Stimulated activated CD8-positive, alpha-beta memory T cell treated with anti-CD3 and anti-CD28 coated beads, Interleukin-15, amount 100 ng/mL, for 24 hours (primary cell): Measurements from ENCODE around the gene NLRC3.

Experiments used
- DNase-seq: peaks from one replicate; pipeline ENCODE4 v3.0.0-alpha.2; 2020; ENCODE audit warnings: low read depth

NLRC3 gene

DNA sequence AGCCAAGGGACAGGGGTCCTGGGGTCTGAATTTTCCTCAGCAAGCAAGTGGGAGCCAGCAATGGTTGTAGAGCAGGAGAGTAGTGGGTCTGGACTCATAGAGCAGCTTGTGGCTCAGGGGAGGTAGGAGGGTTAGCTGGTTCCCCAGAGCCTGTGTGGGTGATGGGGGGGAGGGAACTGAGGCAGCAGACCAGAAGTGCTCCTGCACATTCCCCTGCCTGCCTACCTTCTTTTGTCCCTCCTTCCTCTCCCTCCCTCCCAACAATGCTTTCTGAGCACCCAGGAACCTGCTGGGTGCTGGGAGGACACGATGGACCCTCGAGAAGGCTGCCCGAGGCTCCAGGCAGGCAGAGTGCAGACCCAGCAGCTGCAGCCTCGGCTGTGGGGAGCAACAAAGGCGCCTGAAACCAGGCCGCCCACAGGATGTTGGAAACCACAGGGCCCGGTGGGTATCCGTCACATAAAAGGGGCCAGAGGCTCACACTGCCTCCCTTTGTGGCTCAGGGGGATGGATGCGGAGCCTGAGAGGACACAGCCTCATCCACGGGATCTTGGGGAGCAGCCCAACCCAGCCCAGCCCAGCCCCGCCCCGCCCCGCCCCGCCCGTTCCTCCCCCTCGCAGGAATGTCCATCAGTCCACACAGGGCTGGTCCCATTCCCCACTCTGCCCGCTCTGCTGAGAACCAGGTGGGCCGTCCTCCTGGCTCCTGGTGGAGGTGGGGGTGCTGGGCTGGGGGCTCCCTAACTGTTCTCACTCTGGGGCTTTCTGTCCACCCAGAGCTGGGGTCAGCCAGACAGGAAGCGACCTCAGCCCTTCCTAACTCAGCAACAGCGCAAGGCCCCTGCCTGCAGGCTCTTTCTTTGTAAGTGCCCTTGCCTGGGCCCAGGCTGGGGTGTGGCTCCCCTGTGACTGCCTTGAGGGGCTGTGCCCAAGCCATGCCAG is 1.7 kb upstream of the NLRC3 start:
- DNase-seq, result no peak

DNA sequence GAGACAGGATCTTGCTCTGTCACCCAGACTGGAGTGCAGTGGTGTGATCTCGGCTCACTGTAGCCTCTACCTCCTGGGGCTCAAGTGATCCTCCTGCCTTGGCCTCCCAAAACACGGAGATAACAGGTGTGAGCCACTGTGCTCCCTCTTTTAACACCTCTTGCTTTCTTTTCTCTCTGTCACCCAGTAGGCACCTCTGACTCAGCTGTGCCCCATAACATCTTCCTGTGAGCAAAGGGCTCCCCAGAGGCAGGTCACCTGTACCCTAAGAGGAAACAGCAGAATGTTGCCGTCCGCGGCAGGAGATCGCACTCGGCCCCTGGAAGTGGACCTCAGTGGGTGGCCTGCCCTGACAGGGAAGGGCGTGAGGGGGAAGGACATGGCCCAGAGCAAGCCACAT is 918 bp upstream of the NLRC3 start:
- DNase-seq, result no peak

DNA sequence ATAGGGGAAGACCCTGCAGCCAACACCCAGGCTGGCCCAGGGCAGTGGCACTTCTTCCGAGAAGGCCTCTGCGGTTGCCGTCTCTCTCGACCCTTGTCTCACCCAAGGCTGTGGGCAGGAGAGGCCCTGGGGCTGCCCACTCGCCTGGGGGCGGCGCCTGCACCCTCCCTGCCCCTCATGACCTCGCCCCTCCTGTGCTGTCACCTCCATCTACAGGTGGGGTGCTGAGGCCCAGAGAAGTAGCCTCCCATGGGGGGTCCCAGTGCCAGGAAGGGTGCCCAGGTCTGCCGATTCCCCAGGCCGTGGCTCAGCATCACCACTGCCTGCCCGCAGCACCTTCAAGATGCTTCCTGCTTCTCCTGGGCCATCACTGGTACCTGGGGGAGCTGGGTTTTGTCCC is 992 bp downstream of the NLRC3 start:
- DNase-seq, result no peak

DNA sequence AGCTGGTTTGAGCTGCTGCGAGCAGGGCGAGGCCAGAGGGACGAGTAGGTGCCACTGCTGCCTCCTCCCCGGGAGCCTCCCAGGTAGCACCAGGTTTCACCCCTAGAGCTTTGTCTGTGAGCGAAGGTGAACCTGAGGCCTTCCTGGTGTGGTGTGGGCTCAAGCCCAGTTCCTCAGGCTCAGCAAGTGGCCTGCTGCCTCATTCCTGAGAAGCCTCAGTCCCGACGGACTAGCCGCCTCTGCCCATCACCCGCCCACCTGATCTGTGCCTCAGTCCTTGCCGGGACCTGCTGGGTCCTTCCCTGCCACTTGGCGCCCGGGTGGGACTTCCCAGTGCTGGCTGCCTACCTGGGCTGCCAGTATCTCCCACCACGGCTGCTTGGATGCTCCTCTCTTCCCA is 1.7 kb downstream of the NLRC3 start:
- no peak for DNase-seq

DNA sequence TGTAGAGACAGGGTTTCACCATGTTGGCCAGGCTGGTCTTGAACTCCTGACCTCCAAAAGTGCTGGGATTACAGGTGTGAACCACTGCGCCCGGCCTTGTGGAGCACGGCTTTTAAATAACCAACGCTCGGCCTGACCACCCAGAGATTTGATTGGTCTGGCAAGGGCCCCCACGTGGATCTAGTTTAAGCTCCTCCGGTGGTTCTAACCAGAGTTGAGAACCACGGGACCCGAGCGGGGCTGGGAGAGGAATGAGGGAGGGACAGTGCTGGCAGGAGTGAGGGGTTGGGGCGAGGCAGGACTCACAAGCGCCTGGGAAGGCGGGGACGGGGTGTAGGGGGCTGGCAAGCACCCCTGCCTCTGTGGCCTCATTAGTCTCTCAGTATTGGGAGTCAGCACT is 3.0 kb downstream of the NLRC3 start:
- no peak for DNase-seq

DNA sequence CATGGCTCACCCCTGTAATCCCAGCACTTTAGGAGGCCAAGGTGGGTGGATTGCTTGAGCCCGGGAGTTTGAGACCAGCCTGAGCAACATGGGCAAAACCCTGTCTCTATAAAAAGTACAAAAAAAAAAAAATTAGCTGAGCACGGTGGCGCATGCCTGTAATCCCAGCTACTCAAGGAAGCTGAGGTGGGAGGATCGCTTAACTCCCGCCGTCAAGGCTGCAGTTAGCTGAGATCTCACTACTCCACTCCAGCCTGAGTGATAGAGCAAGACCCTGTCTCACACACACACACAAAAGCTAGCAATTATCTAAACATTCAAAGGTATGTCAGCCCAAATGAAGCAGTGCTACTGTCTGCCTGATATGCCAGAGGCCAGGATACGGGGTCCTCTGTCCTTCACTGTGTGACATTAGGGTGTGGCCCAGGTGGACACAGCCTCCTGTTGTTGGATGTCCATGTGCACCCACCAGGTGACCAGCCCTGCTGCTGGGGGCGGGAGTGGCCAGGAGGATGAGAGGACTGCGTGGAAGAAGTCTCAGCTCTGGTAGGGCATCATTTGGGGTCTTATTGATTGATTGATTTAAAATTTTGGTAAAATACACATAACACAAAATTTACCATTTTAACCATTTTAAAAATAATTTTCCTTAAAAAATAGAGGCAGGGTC is 3.9 kb downstream of the NLRC3 start:
- no peak for DNase-seq

DNA sequence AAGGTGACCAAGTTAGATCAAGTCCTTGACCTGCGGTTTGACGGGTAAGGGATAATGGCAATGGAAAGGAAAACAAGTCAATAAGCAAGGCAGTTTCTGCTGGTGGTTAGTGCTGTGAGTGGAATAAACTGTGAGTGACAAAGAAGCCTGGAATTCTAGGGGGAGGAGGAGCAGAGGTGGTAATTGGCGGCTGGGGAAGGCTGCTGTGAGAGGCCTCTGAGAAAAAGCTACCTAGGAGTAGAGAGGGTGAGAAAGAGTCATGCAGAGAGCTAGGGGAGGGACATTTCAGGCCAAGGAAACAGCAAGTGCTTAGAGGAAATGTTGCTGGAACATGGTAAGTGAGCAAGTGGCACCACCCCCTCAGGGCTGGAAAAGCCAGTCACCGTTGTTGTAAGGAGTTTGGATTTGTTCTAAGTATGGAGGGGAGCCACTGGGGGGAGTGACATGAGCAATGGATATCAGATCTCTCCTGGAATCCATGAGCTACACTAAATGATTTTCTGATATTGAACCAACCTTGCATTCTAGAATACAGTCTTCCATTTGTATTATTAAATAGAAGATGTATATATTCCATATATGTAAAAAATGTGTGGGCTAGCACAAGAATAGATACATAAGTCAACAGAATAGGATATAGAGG is 6.7 kb downstream of the NLRC3 start:
- DNase-seq, result no peak

DNA sequence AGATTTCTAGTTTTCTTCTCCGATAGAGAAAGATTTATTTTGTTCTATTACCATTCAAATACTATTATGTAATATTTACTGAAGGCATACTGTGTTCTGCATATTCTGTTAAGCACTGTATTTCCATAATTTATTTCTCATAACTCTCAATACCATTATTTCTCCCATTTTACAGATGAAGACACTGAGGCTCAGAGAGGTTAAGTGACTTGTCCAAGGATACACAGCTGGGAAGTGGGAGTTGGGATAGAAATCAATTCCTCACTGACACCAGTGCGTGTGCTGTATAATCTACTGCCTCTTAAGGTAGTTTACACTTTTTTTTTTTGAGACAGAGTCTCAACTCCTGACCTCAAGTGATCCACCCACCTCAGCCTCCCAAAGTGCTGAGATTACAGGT is 7.4 kb downstream of the NLRC3 start:
- DNase-seq, result no peak

DNA sequence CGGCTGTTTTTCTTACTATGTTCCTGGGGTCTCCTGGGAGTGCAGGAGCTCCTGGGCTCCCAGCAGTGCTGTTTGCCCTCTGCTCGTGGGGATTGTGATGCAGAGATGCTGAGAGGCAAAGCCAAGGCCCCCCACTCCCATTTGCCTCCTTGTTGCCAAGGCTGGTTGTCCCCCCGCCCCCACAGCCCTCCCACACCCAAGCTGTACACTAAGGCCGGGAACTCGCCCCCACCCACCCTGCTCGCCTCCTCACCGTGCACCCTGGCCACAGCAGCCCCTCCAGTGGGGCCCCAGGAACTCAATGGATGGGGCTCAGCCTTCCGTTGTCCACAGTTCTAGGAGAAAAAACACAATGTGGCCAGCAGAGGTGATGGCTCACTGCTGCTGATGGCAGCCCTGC is 10.2 kb downstream of the NLRC3 start:
- DNase-seq, result no peak

DNA sequence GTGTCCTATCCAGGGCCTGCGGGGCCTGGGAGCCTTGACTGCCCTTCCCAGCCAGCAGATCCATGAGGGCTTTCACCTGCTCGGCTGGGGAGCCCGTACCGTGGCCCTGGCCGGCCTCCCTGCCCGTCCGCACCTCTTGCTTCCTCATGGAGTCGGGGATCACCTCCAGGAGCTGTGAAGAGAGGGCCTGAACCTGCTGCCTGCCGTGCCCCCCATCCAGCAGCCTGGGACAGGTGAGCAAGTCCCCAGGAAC is 12.4 kb downstream of the NLRC3 start:
- DNase-seq, result no peak

DNA sequence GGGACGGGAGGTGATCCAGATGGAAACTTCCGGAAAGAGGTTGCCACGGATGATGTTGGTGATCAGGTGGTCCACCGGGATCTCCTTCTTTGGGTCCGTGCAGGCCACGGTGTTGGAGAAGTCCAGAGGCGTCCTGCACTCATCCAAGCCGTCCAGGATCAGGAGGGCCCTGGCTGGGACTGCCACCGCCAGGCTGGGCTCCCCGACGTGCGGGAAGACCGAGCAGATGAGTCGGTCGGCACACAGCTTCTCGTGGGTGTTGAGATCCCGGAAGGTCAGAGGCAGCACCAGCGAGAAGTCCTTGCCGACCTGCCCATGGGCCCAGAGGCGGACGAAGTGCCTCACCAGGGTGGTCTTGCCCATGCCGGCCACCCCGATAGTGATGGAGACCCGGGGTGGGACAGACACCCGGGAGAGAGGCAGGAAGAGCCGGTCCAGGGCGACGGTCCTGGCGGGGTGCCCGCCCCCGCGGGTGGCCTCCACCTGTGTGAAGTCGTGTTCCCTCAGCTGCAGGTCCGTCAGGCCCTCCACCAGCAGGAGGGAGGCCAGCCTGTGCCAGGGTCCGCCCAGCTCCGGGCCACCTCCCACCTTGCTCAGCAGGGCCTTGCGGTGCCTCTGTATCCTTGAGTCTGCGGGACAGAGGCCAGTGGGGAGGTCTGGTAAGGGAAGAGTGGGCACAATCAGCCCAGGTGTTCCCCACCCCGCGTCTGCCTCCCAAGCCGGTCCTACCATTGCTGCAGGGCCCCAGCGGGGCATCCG is 12.9 kb downstream of the NLRC3 start:
- DNase-seq, result no peak

DNA sequence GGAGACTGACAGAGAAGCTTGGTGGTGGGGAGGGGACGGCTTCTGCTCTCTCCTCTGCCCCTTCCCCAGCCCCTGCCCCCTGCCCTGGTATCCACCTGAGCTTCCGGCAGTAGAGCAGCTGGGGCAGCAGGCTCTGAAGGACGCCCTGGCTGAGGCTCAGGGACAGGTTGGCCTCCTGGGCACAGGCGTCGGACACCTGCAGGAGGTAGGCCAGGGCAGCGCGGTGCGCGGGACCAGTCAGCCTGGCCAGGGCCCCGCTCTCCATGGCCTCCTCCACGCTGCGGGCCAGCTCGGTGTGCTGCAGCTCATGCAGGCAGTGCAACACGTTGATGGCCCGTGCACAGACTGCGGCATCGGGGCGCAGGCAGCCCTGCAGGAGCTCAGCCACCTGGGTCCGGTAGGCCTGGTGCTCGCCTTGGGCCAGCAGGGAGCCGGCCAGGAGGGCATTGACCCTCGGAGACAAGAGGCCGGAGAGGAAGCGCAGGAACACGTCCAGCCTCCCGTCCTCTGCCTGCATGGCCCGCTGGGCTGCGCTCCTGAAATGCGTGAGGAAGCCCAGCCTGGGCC is 14.2 kb downstream of the NLRC3 start:
- DNase-seq, result no peak

DNA sequence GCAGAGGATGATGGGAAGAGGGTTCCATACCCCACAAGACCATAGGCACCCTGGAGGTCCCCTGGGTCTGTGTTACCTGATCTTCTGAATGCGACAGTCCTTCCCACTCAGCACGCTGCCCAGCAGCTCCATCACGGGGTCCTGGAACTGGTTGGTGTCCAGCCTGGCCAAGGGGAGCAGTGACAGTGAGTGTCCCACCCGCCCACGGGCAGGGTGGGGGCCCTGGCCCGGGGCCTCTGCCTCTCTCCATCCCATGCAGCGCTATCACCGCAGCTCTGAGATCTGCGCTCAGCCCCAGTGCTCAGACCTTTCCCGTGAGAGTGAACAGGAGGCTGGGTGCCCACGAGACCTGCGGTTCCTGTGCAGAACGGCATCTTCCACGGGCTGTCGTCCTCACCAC is 15.6 kb downstream of the NLRC3 start:
- DNase-seq, result no peak

DNA sequence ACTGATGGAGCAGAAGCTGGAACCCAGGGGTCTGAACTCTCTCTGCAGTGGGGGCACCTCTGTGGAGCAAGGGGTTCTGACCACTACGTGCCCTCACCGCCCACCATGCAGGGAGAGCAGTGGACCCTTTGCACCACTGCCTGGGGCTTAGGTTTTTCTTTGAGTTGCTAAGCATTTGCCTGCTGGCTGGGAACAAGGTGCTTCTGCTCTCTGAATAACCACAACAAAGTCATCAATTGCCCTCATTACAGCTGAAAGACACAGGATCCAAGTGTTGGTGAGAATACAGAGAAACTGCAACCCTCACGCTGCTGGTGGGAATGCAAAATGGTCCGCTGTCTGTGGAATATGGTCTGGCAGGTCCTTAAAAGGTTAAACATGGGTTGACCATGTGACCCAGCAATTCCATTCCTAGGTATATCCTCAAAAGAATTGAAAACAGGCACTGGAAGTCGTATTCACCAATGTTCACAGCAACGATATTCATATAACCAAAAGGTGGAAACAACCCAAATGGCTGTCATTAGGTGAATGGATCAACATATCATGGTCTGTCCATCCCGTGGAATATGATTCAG is 22.8 kb downstream of the NLRC3 start:
- DNase-seq, result no peak

DNA sequence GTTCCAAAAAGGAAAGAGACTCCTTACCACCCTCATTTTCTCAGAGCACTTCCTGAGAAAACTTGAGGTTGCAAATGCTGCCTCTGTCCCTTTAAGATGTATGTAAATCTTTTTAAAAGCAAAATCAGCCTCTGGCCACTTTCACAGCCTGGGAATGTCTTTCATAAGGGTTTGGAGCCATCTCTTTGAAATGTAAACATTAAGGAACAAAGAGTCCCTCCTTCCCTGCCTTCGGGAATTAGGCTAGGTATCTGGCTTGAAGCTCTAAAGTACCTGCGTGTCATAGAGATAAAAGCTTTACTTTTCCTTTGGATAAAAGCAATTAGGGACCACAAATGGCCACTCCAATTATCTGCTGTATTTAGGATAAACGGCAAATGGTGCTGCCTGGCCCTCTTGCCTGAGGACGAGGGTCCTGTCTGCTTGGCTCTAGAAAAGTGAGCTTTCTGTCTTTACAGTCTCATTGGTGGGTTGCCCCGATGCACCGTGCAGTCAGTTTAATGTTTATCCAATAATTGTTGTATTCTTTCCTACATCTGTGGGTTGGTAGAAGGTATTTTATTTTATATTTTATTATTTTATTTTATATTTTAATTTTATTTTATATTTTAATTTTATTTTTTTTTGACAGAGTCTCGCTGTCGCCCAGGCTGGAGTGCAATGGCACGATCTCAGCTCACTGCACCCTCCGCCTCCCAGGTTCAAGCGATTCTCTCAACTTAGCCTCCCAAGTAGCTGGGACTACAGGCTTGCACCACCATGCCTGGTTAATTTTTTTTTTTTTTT is 23.9 kb downstream of the NLRC3 start:
- DNase-seq, result no peak

DNA sequence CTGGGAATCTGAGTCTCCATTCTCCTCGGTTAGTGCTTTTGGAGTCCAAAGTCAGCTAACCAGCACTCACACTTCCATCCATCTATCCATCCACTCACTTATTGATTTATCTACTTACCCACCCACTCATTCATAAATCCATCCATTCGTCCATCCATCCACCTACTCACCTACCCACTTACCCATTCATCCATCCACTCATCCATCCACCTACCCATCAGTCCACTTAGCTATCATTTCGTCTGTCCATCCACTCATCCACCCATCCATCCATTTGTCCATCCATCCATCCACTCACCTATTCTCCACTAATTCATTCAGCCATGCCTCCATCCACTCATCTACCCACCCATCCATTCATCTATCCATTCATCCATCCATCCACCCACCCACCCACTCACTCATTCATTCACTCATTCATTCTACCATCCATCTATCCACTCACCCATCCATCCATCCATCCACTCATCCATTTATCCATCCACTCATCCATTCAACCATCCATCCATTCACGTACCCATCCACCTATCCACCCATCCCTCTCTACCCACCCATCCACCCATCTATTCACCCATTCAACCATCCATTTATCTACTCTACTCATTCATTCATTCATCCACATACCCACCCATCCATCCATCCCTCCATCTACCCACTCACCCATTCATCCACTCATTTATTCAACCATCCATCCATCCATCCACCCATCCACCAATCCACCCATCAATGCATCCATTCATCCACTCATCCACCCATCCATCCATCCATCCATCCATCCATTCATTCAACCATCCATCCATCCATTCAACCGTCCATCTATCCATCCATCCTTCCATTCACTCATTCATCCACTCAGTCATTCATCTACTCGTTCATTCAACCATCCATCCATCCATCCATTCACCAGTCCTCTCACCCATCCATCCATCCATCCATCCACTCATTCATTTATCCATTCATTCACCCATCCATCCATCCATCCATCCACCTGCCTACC is 26.1 kb downstream of the NLRC3 start:
- DNase-seq, result no peak

DNA sequence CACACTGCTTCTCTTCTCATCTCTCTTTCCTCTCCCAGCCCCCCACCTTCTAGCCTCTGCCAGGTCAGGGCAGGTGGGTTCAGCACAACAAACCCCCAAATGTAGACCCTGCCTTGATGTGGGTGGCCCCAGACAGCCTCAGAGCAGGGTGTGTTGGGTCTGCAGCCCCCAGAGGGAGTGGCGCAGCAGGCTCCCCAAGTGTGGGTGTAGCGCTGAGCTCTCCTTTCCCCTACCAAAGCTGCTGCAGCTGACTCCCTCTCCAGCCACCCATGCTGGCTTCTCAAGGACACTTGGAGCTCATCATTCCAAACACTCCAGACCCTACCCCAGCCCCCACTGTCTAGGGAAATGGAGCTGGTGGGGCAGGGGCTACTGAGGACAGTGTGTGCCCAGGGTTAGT is 27.3 kb downstream of the NLRC3 start:
- no peak for DNase-seq

DNA sequence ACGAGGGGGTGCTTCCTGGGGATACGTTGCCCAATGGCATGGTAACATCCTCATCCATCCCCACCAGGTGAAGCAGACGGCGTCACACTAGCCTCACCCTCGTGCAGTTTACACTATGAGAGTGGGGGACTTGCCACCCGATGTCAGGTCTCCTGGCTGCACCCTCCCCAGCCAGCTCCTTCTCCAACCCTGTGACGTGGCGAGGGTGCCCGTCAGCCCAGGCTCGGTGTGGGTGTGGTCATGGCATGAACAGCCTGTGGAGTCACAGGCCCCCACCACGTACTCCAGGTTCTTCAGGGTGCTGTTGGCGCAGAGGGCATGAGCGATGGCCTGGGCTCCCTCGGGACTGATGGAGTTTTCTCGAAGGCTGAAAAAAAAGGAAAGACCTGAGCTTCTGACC is 28.3 kb downstream of the NLRC3 start:
- no peak for DNase-seq

DNA sequence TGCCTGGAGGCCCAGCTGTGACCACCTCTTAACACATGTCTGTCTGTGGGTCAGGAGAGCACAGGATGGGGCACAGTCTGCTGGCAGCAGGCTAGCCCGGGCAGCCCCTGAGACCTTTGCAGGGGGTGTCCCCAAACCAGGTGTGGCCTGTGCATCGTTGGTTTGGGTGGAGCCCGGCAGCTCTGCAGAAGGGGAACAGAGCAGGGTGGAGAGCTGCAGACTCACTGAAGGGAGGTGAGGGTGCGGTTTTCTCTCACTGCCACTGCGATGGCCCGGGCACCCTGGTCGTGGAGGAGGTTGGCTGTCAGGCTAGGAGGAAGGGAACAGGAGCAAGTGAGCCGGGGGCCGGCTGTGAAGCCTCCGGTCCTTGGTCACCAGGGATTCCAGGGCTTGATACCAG is 28.8 kb downstream of the NLRC3 start:
- DNase-seq, result no peak
